GM18909 (cell line): ENCODE measurements around the gene GIT2.
"Not testable (repeated sequence)": the region's sequence is repeated elsewhere in the genome, so short reads cannot be mapped to it uniquely, and the experiment has no call there.

ENCODE experiments used
- ATAC-seq: cut with Tn5 transposase; IDR thresholded peaks from one replicate; pipeline ENCODE4 v1.9.1; 2021; ENCODE audit warnings: mild to moderate bottlenecking; ENCODE audit not compliant: unreplicated experiment, poor library complexity

GIT2 gene

GRCh38 chr12:109949089-109949488, 47.1 kb downstream of the GIT2 start:
- no peak for ATAC-seq

GRCh38 chr12:109948368-109948767, 47.8 kb downstream of the GIT2 start:
- ATAC-seq = no peak

GRCh38 chr12:109947521-109947920, 48.6 kb downstream of the GIT2 start:
- no peak for ATAC-seq

- ATAC-seq = no peak
Measured at GRCh38 chr12:109946913-109947312, 49.3 kb downstream of the GIT2 start.

- ATAC-seq = no peak
Measured at GRCh38 chr12:109946505-109946904, 49.7 kb downstream of the GIT2 start.

- ATAC-seq = no peak
Measured at GRCh38 chr12:109944561-109945359, 51.4 kb downstream of the GIT2 start.

- no peak for ATAC-seq
Measured at GRCh38 chr12:109943811-109944210, 52.4 kb downstream of the GIT2 start.

- no peak for ATAC-seq
Measured at GRCh38 chr12:109940339-109940923, 55.7 kb downstream of the GIT2 start.

- ATAC-seq = no peak
Measured at GRCh38 chr12:109939504-109939903, 56.7 kb downstream of the GIT2 start.

GRCh38 chr12:109938947-109939346, 57.2 kb downstream of the GIT2 start:
- ATAC-seq = no peak

GRCh38 chr12:109937371-109937770, 58.8 kb downstream of the GIT2 start:
- no peak for ATAC-seq

GRCh38 chr12:109934026-109934425, 62.1 kb downstream of the GIT2 start:
- no peak for ATAC-seq

- ATAC-seq = no peak
Measured at GRCh38 chr12:109932878-109933503, 63.2 kb downstream of the GIT2 start.

GRCh38 chr12:109931143-109931542, 65.0 kb downstream of the GIT2 start:
- no peak for ATAC-seq

- no peak for ATAC-seq
Measured at GRCh38 chr12:109930028-109930800, 66.0 kb downstream of the GIT2 start.

GRCh38 chr12:109929326-109929725, 66.8 kb downstream of the GIT2 start:
- ATAC-seq = not testable (repeated sequence)

GRCh38 chr12:109928058-109928656, 68.0 kb downstream of the GIT2 start:
- no peak for ATAC-seq

- no peak for ATAC-seq
Measured at GRCh38 chr12:109927622-109928021, 68.5 kb downstream of the GIT2 start.

GRCh38 chr12:109926488-109927210, 69.5 kb downstream of the GIT2 start:
- ATAC-seq = no peak

- no peak for ATAC-seq
Measured at GRCh38 chr12:109926016-109926415, 70.2 kb downstream of the GIT2 start.
